Measurements from ENCODE around the gene MPZL1.

Gene MPZL1

DNA sequence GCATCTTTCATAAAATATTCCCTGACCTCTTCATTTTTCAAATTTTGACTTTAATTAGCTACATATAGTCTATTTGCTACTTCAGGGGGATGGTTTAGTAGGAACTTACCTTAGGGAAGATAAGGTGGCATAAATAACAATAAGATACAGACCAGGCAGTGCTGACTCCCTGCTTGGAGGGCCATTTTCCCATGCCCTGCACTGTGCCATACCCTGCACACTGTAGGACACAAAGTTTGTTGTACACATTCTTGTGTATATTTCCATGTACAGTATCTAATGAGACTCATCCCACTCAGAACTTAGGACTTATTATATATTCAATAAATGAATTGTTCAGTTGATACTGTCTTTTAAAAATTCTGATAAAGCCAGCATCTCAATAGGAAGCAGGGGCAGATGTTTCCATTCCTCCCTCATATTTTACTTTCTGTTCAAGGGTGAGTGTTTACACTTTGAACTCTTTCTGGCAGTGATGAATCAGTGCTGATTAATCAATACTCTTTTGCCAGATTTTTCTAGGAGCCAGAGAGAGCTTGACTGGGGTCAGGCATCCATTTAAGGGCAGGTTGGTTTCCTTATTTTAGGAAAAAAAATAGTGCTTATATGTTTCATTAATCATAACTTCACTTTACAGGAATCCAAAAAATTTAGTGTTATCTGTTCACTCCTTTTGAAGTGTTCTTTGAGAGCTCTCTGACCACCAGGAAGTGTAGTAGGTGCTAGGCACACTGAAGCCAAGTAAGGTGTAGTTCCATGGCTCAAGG, 30.6 kb downstream of the MPZL1 start:
- no peak for DNase-seq

DNA sequence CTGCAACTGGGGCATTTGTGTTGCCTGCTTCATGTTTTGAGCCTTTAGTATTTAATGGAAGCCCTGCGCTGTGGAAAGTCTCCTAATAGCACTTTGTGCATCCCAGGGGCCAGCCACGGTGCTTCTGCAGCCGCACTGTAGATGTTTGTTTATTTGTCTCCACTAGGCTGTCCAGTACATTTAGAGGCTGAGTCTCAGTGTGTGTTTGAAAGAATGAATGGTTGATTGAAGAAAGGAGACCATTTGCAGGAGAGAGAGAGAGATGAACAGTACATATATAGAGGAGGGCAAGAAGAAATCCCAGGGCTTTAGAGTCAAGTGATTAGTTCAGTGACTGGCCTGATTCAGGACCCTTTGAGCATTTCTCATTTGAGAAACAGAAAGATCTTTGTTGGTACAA, 33.9 kb downstream of the MPZL1 start:
- DNase-seq: no peak

DNA sequence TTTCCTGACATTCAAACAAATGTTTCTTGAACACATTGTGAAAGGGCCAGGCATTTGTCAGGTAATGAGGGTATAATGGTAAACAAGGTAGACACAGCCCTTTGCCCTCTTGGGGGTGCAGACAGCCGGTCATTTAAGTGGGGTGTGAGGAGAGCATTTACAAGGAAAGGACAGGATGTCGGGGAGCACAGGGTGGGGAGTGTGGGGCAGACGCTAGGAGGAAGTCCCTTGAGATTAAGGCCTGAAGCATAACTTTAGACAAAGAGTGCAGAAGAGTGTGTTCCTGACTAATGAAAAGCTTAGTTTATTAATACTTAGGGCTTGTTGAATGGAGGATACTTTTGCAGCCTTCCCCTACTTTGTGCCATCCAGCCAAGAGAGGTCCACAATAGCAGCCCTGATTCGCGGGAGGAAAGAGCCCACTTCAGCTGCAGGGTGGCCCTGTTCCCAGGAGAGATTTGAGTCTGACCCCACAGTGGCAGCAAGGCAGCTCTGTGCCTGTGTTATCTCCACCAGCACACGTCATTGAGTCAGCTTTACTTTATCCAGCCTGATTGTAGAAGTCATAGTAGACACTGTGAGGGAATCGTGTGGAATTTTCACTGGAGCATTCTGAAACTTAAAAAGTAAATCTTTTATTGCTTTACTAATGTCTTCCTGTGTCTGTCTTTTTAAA, 35.1 kb downstream of the MPZL1 start:
- DNase-seq: no peak

DNA sequence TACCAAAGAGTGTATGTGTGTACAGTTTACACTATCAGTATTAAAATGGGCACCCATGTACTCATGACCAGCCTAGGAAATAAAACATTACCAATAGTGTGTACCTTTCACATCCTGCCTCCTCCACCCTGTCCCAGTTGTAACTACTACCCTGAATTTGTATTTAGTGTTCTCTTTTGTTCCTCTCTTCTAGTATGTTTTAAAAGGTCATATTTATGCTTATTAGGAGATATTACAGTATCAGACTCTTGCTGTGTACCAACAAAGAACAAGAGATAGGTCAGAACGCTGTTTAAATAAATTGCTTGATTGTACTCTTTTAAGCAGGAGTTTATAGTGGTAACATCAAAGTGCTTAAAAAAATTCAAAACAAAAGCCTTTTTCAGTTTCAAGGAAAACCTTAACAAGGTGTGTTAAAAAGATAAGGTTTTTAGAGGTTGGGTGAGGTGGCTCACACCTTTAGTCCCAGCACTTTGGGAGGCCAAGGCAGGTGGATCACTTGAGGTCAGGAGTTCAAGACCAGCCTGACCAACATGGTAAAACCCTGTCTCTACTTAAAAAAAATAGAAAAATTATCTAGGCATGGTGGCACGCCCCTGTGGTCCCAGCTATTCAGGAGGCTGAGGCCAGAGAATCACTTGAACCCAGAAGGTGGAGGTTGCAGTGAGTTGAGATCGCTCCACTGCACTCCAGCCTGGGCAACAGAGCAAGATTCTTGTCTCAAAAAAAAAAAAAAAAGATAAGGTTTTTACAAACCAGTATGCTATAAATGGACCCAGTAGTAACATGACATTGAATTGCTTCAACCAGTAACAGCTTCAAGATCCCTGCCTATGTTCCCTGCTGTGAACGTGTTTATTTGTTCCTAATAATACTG, 35.9 kb downstream of the MPZL1 start:
- no peak for DNase-seq

DNA sequence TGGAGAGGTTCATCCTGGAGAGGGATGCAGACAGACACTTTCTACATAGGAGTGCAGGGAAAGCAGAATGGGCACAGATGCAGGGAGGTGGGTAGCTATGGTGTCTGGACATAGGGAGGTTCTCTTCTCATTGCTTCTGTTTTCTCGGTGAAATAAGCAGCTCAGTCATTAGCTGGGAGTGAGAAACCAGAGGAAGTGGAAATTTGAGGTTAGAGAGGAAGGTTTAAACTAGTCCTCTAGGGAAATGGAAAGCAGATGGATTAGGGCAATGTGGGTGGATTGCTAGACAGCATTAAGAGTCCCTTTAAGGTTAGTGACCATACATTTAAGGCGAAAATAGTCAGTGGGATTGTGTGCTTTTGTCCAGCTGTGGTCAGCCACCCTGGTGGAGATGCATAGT, 39.6 kb downstream of the MPZL1 start:
- DNase-seq: no peak

DNA sequence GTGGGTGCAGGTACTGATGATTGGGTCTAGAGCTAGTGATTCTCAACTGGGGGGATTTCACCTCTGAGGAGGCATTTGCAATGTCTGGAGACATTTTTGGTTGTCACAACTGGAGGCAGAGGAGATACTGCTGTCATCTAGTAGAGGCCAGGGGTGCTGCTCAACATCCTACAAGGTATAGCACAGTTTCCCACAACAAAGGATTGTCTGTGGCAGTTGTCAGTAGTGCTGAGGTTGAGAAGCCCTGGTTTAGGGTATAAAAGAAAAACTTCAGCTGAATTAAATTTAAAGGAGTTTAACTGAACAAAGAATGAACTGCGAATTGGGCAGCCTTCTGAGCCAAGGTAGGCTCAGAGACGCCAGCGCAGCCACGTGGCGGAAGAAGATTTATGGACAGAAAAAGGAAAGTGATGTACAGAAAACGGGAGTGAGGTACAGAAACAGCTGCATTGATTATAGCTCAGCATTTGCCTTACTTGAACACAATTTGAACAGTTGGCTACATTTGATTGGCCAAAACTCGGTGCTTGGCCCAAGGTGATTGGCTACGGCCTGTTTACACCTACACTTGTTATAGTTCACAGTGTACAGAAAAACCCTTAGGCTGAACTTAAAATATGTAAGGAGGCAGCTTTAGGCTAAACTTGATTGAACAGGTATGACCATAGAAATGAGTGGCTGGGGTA, 40.4 kb downstream of the MPZL1 start:
- DNase-seq: no peak

DNA sequence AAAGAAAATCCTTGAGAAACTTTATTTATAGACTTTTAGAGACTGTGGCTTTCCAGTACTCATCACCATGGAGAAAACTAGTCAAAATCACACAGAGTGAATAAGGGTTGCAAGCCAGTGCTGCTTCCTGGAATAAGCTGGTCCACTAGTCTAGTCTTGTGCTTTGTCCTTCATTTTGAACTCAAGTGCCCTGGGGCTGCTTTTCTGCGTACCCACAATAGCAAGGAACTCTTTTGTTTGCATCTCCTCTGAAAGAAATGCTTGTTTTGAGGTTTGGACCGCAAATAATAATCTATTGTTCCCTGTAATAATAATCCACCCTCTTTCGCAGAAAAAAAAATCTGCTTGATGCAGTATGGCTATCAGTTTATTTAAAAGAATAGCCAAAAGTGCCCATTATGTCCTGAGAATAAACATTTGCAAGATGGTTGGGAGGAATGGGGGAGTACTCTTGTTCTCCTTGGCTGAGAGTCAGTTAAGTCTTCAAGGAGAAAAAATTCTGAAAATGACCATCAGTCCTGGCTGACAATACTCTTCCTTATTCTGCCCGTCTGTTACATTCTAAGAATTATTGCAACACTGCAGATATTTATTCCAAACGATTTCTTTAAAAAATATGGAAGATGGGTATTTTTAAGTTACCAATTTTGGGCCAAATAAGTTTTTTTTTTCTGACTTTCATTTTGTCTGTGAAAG, 41.9 kb downstream of the MPZL1 start:
- no peak for DNase-seq

DNA sequence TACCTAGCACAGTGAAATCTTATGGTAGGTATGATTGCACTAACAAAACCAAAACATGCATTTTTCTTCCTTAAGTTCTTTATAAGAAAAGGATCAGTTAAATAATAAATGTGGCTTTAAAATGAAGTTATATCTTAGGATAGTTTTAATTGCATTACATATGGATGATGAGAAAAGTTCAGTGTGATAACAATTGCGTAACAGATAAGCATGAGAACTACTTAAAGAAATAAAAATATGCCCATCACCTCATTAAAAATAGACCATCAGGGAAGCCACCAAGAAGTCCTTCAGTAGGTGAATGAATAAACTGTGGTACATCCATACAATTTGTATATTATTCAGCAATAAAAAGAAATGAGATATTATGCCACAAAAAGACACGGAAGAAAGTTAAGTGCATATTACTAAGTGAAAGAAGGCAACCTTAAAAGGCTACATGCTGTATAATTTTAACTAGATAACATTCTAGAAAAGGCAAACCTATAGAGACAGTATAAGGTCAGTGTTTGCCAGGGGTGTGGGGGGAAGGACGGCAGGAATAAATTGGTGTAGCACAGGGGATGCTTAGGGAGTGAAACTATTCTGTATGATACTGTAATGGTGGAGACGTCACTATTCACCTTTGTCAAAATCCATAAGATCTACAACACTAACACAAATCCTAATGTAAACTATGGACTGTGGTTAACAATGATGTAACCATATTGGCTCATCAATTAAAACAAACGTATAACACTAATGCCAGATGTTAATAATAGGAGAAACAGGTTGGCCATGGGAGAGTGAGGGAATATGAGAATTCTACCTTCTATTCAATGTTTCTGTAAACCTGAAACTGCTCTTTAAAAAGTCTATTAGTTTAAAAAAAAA, 42.9 kb downstream of the MPZL1 start:
- no peak for DNase-seq

DNA sequence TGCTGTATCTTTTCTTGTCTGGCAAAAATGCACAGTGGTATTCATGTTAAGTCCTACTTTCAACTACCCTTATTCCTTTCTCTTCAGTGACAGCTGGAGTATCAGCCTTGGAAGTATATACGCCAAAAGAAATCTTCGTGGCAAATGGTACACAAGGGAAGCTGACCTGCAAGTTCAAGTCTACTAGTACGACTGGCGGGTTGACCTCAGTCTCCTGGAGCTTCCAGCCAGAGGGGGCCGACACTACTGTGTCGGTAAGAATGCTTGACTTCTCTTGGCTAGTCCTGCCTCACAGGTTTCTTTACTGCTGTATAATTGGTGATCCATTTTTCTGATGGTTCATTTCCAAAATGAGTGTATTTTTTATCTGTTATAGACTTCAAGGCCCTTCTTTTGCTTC, 43.7 kb downstream of the MPZL1 start:
- DNase-seq: no peak

DNA sequence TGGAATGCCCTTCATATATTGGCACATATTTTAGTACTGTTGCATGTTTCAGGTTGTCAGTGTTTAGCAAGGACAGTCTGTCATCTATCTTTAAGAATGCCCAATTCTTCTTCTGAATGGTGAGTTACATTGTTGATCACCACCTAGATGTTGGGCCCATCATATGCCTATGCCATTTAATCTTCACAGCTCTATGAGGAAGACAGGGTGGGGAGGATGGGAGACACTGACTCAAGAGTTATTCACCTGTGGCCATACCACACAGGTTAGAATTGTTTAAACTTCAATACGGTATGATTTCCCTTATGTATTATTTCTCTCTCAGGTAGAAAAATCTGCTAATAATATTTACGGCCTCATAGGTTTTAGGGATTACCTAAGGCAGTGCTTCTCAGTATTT, 44.8 kb downstream of the MPZL1 start:
- no peak for DNase-seq

DNA sequence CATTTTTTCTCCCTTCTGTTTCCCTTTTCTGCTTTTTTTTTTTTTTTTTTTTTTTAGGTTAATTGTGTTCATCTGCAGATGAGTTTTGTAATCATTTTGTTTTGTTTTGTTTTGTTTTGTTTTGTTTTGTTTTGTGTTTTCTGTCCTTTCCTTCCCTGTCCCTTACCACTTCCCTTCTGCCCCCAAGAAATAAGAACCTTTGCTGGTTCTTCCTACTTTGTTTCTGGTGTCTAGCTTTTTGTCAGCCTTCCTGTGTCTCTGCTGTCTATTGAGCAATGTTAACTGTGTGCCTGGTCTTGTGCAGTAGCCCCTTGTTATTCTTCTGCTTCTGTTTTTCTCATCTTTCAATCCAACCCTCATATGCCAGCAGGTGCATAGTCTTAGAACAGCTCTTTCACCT, 46.0 kb downstream of the MPZL1 start:
- no peak for DNase-seq

DNA sequence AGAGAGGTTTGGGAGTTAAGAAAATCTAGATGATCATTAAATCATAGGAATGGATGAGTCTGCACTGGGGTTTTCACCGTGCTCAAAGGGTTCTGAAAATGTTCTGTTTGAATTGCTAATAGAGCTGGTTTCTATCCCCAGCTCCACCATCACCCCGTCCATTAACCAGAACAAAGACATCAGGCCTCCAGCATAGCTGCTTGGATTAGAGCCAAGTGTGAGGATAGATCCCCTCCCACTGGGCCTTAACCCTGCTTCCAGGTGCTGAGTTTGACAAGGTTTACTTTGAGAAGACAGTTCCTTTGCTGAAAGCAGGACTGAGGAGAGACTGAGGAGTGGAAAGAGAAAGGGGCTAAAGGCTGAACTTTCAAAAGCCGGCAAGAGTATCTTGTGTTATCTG, 48.3 kb downstream of the MPZL1 start:
- no peak for DNase-seq

DNA sequence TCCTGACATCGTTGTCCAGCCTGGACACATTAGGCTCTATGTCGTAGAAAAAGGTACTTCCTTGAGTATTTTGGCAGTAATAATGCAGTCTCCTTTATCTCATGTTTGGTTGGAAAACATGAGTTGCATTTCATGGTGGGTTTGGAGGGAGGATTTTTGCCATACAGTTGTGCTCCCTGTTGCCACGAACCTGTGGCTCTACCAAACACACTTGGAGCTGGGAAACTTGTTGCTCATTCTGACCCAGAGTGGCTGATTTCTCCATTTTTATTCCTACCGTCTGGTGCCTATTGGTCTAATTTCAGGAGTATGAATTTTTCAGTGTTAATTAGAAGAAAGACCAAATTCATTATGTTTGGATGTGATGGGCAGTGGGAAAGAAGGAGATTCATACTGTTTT, 50.7 kb downstream of the MPZL1 start:
- no peak for DNase-seq

DNA sequence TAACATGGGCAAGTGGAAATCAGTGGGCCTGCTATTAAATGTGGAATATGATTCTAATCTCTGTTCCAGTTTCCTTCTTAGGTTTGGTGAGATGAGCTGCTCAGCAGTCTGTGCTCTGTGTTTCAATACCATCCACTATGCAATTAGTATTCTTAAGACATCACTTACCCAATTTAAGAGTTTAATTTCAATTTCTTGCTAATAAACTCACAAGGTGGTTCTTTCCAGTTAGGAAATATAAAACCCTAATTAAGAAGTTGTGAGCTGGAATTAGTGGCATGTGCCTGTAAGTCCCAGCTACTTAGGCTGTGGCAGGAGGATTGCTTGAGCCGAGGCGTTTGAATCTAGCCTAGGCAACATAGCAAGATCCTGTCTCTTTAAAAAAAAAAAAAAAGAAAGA, 51.7 kb downstream of the MPZL1 start:
- no peak for DNase-seq

DNA sequence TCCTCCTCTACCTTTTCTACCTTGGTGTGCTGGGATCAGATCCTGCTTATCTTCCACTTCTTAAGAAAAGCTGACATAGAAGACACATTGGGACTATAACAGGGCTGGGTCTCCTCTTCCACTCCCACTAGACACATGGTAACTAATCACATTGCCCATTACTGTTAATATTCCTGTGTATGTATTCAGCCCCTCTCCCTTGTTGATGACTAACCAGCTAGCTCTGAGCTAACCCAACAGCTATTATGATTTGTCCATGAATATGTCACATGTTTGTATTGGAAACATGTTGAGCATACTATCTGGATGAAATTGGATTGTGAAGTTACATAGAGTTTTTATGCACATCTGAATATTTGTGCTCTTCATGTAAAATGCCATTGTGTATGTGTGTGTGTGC, 52.9 kb downstream of the MPZL1 start:
- DNase-seq: no peak

DNA sequence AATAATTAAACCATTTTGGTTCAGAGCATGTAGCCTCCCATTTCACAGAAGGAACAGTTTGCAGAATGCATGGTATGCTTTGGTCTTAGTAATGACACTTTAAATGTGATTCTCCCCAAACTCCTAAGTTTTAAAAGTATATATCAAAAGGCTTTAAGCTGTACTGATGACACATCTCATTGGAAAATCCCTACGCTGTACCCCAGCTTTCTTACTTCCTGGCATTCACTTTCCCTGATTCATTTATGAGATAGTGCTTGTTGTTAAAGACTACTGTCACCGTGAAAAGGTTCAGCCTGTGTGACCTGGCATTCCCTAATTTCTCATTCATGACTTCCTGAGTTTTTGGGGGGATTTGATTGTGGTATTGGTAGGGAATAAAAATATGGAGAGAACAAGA, 53.4 kb downstream of the MPZL1 start:
- no peak for DNase-seq

DNA sequence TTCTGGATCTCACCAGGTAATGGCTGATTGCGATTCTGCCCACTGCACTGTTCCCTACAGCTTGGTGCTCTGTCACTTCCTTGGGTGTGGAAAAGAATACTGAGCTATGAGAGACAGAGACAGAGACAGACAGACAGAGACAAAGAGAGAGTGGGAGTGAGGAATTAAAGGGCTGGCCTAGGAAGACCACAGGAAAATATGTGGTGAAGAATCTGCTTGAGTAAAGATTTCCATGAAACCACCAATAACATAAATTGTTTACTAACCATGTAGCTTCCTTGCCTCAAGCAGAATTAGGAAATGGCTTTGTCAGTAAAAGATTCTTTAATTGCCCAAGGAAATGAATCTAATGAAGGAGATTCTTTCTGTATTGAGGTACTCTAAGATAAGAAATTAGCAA, 54.4 kb downstream of the MPZL1 start:
- no peak for DNase-seq

DNA sequence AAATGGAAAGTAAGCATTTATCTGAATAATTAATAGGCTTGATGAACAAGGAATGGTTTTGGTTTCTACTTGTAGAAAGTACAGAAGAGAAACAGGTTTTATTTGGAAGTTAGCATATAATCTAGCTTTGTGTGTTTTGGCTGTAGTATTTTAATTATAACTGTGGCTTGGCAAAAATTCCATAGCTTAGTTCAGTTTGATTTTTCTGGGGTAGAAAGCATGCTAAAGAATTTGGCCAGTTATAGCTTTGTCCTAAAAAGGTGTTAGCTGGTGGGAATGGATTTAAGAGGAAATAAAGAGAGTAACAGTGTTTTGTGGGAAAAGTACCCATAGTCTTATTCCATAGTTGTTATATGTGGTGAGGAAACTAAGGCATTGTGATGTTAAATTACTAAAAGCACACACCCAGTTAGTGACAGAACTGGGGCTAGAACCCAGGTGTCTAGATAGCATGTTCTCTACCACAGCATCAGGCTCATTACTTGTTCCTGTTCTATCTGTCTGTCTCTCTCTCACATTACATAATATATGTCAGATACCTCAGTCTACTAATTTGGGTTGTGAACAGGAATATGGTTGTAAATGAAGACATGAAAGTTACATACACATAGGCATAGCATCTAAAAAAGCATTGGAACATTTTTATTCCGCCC, 55.0 kb downstream of the MPZL1 start:
- DNase-seq: no peak

DNA sequence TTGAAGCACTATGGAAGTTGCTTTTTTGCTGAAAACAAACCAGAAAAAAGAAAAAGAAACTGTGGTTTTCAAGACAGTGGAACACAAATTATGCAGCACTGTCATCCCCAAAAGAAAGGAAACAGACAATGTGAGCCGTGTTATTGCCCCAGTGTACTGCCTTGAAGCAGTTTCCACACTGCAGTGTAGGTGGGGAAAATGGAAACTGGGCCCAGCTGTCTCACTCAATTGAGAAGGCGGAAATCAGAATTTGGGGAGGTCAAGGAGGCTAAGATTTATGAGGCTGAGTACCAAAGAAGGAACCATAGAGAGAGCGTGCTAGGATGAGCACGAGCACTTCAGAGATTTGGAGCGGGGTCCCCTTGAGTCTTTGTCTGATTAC, 55.5 kb downstream of the MPZL1 start:
- no peak for DNase-seq

DNA sequence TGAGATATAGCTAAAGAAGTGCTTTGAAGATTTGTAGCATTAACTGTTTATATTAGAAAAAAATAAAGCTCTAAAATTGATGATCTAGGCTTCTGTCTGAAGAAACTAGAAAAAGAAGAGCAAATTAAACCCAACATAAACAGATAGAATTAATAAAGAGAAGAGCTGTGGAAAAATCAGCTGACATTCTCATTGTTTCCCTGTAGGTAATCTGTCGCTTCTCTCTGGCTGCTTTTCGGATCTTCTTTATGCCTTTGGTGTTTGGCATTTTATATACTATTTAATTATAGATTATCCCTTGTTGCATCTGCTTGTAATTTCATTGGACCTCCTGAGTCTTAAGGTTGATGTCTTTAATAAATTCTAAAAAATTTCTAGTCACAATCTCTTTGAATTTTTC, 59.8 kb downstream of the MPZL1 start:
- no peak for DNase-seq

DNA sequence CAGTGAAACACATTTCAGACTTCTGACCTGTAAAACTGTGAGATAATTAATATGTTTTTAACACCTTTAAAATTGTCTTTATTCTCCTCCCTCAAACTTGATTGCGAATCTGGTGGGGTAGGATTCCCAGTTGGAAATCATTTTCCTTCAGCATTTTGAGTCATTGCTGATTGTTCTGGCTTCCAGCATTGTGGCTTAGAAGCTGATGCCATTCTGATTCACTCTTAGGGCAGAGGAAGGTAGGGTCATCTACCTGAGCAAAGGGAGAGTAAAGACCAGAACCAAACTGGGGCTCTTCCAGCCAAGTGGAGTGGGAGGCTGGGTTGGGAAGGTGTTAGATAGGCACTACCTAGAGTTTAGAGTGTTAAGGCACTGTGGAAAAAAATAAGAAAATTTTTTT, 61.2 kb downstream of the MPZL1 start:
- DNase-seq: no peak

Data from CD4-positive, alpha-beta T cell treated with Interleukin-4 for 4 hours (primary cell).